ENCODE results near the gene PDE4DIP.
"Not testable (repeated sequence)": the region's sequence is repeated elsewhere in the genome, so short reads cannot be mapped to it uniquely, and the experiment has no call there.

The PDE4DIP gene

GRCh38 chr1:148874408-148875388, 30.5 kb downstream of the PDE4DIP start:
- DNase-seq = not testable (repeated sequence)

GRCh38 chr1:148879812-148880416, 35.7 kb downstream of the PDE4DIP start:
- not testable (repeated sequence) for DNase-seq

GRCh38 chr1:148881261-148881660, 37.0 kb downstream of the PDE4DIP start:
- DNase-seq = not testable (repeated sequence)

- not testable (repeated sequence) for DNase-seq
These were observed 41.0 kb downstream of the PDE4DIP start for GRCh38 chr1:148885219-148885618.

GRCh38 chr1:148886293-148886692, 42.1 kb downstream of the PDE4DIP start:
- DNase-seq = not testable (repeated sequence)

GRCh38 chr1:148888597-148888996, 44.4 kb downstream of the PDE4DIP start:
- not testable (repeated sequence) for DNase-seq

GRCh38 chr1:148889267-148890074, 45.2 kb downstream of the PDE4DIP start:
- not testable (repeated sequence) for DNase-seq

GRCh38 chr1:148890075-148890568, 45.9 kb downstream of the PDE4DIP start:
- DNase-seq = not testable (repeated sequence)

GRCh38 chr1:148894360-148895352, 50.4 kb downstream of the PDE4DIP start:
- DNase-seq = not testable (repeated sequence)

- not testable (repeated sequence) for DNase-seq
These were observed 55.8 kb downstream of the PDE4DIP start for GRCh38 chr1:148900026-148900425.

GRCh38 chr1:148900691-148901090, 56.5 kb downstream of the PDE4DIP start:
- not testable (repeated sequence) for DNase-seq

- DNase-seq = not testable (repeated sequence)
These were observed 57.1 kb downstream of the PDE4DIP start for GRCh38 chr1:148901150-148901952.

- DNase-seq = not testable (repeated sequence)
These were observed 57.7 kb downstream of the PDE4DIP start for GRCh38 chr1:148901953-148902341.

- DNase-seq = not testable (repeated sequence)
These were observed 65.1 kb downstream of the PDE4DIP start for GRCh38 chr1:148909219-148909826.

- DNase-seq = not testable (repeated sequence)
These were observed 67.2 kb downstream of the PDE4DIP start for GRCh38 chr1:148911303-148911928.

GRCh38 chr1:148916222-148916621, 72.0 kb downstream of the PDE4DIP start:
- not testable (repeated sequence) for DNase-seq

GRCh38 chr1:148916695-148917348, 72.6 kb downstream of the PDE4DIP start:
- DNase-seq = not testable (repeated sequence)

- not testable (repeated sequence) for DNase-seq
These were observed 74.7 kb downstream of the PDE4DIP start for GRCh38 chr1:148918836-148919447.

Measured in inflammatory macrophage (primary cell).